Measurements from ENCODE around the gene ZSWIM2.
"Not testable (repeated sequence)": the region's sequence is repeated elsewhere in the genome, so short reads cannot be mapped to it uniquely, and the experiment has no call there.

ZSWIM2 gene, protein sequence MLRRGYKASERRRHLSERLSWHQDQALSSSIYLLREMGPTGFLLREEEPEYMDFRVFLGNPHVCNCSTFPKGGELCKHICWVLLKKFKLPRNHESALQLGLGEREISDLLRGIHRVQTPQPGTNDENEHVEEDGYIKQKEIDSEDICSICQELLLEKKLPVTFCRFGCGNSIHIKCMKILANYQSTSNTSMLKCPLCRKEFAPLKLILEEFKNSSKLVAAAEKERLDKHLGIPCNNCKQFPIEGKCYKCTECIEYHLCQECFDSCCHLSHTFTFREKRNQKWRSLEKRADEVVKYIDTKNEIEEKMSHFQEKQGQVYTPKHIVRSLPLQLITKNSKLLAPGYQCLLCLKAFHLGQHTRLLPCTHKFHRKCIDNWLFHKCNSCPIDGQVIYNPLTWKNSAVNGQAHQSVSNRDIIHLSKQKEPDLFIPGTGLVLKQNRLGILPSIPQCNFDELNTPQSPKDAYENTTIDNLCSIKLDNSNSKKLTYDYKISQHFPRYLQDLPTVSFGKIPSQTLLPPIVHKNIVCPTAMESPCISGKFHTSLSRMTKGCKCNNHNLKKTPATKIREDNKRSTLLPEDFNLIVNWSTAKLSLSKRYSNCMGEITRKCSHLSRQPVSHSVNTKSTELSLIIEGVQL

DNA sequence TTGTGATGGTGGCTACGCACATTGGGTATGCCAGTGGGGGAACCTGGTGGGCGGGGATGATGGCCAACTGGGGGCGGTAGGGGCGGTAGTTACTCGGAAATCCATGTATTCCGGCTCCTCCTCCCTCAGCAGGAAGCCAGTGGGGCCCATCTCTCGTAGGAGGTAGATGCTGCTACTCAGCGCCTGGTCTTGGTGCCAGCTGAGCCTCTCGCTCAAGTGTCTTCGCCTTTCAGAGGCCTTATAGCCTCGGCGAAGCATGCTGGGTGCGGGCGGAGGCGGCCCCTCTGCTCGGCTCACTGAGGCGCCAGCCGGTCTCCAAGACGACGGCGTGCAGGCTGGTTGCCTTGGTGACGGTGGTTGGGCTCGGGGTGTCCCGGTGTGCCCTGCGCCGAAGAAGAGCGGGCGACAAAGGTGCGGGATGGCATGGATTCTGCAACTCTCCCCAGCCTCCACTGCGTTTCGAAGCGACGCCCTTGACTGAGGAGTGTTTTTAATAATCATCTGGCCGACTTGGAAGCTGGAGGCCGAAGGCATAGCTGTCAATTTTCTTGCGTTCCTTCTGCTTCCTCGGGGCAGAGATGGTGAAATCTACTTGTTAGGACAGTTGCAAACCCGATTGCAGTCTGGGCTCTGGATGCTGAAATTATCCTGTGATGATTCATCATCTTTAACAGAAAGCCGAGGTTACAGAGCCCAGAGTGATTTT is at the start of gene ZSWIM2:
Gene ZSWIM2 (minus strand): TSS at position 298 of the 706 bp plus-strand sequence. CDS start 40 bp downstream, at position 258.
- peak in 1 of 2 donors; percentile 49 for DNase-seq

DNA sequence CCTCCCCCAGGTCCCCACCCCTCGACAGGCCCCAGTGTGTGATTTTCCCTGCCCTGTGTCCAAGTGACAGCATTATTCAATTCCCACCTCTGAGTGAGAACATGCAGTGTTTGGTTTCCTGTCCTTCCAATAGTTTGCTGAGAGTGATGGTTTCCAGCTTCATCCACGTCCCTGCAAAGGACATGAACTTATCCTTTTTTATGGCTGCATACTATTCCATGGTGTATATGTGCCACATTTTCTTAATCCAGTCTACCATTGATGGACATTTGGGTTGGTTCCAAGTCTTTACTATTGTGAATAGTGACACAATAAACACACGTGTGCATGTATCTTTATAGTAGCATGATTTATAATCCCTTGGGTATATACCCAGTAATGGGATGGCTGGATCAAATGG is 47.2 kb upstream of the ZSWIM2 start:
- not testable (repeated sequence) for DNase-seq

DNA sequence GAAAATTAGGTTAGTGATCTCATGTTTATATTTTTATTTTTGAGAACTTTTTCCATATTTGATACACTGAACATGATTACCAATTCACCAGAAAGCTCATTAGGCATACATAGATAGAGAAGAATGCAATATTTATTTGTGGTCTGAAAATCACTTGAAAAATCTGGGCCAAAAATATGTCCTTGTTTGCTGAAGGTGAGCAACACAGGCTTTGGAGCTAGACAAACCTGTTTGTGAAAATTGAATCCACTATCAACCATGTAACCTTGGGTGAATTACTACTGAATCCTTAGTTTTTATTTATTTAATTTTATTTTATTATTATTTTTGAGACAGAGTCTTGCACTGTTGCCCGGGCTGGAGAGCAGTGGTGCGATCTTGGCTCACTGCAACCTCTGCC is 46.5 kb upstream of the ZSWIM2 start:
- no peak for DNase-seq

DNA sequence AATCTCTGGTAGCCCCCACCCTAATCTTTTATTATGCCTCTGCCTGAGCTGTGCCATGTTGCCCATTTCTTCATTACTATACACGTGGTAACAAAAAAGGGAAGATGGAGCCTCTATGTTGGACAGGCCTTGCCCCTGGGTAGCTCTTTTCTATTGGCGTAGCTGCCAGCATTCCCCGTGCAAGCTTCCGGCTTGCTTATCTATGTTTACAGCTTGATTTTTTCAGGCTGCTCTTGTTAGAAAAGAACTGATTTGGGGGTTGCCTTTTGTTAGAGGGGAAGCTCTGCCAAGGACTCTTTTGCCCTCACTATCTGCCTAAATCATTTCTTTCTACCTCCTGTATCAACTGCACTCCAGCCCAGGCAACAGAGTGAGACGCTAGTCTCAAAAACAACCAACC is 45.5 kb upstream of the ZSWIM2 start:
- no peak for DNase-seq

DNA sequence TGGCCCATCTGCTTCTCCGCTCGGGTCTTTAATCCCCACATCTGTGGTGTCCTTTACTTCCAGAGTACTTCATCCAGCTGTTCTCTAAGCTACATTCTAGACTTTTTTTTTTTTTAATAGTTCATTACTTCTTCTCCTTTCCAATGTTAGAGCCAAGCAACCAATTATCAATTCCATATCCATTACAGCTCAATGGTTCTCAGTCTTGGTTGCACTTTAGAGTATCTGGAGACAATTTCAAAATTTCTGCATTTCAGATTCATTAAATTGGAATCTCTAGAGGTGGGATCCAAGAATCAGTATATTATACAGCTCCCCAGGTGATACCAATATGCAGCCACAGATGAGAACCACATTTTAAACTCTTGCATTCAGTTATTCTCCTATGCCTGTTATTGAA is 43.9 kb upstream of the ZSWIM2 start:
- DNase-seq: no peak

DNA sequence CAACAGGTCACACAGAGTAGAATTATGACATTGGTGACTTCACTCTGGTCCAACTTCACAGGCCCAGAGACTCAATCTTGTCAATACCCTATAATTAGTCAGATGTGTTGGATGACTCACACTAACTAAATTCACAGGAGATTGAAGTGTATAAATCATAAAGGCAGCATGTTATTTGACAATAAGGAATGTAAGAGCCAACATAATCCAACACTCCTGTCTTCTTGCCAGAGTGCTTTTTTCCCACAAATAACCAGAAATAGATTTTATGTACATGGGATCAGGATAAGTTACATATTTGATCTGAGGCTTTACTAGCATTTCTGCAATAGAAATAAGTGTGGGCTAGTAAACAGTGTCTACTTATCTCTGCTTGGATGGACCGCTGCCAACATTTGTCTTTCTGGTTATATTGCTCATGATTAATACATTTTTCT is 42.2 kb upstream of the ZSWIM2 start:
- no peak for DNase-seq

DNA sequence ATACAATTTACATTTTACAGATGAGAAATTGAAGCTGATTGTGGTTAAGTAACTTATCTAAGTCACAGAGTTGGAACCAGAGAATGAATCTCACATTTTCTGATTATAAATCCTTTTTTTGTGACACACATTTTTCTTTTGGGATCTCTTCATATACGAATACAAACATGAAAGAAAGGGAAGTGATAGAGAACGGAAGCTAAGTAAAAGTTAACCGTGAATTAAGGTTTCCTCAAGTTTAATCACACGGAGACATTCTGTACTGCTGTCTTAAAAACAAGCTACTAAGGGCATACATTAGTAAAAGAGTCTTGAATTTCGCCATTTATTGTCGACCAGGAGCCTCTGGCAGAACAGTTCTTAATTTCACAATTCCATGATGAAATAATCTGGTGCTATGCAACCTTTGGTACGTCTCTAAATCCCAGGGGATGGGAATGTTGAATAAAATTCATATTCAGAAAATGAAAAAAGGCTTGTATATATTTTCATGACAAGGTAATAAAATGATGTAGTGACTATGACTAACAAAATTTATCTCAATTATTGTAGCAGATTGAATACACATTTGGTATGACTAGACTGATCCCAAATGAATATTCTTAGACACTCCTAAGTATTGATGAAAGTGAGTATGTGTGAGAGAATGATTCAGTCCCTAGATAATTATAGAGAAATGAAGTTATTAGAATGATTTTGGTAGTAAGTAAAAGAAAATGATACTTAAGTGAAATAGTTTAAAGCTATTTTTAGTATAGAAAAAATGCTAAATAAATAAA is 40.3 kb upstream of the ZSWIM2 start:
- no peak for DNase-seq

DNA sequence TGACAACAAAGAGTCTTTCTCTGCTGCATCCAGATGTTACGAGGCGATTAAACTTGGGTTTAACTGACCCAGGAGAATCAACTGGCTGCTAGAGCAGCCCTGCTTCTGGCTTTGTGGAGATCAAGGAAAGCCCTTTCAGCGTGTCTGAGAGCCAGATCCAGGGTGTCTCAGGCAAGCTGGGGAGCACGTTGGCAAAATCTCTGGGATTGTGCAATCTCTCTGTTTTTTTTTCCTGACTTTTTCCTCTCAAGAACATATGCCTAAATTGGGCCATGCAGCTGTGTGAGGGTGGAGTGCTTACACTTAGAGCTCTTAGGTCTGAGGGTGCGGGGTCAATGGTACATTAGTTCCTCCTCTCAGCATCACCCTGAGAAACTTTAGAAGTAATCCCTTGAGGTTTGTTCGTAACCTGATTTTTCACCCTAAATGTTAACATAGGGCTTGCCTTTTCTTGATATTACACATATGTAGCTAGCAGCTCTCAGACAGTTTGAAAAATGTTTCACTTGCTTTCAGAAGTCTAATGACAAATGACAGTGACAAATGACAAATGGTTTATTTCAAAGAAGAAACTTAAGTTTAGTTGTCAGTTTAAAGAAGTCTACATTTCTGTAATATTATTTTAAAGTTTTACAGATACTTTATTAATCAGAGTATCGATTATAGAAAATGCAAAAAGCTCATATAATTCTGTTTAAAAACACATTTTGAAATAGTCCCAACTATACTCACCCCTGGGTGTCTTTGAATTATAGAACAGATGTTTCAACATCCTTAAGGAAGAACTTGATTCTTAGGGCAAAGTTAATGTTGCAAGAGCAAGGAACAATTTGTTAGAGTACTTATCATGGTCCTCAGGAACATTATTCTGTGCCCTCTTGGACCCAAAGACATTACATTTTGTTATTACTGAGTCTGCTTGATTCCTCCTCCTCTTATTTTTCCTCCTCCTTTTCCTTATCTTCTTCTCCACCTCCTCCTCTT is 38.4 kb upstream of the ZSWIM2 start:
- no peak for DNase-seq

DNA sequence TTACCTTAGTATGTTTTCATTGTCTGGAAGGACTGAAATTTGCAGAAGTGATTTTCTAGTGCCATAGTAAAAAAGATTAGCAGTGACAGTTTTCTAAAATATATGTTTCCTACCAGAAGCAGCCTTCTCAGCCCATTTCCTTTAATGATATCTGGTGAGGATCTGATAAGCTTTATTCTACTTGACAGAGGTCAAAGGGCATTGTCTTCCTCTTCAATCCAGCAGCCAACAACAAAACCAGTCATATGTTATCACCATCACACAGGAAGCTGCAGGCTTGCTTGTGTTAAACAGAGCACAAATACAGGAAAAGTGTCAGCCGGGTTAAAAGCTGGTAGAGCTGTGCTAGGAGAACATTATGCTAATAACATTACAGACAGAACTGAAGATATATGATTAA is 35.6 kb upstream of the ZSWIM2 start:
- no peak for DNase-seq

DNA sequence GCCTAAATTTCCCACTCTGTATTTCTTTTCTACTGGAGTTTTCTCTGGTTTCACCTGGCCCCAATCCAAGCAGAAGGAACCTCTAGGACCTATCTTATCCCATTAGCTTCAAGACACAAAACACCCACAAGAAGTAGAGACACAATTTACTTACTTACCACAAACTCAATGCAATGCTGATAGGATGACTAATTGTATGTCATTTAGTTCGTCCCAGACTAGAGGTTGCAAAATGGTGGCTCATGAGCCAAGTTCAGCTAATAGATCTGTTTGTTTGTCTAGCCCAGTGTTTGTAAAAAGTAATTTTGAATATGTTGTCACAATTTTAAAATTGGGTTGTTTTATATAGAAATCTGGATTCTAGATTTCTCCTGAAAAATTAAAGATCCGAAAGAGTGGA is 34.7 kb upstream of the ZSWIM2 start:
- no peak for DNase-seq

DNA sequence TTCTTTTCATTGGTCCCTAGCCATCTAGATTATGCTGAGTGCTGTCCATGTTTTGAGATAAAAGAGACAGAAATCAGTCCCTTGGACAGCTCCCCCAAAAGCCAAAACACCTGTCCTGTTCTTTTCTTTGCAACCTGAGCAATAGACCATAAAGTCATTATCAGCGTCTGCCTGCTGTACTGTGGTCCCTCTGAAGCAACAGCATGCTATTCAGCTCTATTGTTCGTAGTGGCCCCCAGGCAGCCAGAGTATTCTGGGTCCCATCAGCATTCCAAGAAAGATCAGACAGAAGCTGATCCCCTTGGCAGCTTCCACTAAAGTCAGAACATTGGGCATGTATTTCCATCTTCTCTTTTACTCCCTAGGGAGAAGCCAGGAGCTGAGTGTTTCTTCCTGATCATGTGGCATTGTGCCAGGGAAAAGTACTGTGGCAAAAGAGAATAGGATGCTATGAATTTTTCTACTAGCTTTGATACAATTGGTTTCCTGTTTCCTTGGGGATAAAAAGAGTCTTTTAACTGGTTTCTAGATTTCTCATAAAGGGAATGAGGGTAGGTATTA is 33.6 kb upstream of the ZSWIM2 start:
- no peak for DNase-seq

DNA sequence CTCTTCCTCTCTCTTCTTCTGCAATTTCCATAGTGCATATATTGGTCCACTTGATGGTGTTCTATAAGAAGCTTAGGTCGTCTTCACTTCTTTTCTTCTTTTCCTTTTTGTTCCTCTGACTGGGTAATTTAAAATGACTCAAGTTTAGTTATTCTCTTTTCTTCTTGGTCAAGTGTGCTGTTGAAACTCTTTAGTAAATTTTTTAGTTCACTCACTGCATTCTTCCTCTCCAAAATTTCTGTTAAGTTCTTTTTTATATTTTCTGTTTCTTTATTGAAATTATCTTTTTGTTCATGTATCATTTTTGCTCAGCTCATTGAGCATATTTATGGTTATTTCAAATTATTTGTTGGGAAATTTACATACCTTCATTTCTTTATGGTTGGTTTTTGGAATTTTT is 32.7 kb upstream of the ZSWIM2 start:
- DNase-seq: no peak

DNA sequence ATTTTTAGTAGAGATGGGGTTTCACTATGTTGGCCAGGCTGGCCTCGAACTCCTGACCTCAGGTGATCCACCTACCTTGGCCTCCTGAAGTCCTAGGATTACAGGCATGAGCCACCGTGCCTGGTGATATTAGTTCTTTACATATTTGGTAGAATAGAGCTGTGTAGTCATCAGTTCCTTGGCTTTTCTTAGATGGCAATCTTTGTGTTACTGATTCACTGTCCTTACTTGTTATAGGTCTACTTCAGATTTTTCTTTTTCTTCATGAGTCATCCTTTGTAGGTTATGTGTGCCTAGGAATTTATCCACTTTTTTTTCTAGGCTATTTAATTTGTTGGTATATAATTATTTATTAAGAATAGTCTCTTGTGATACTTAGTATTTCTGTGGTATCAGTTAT is 30.3 kb upstream of the ZSWIM2 start:
- DNase-seq: no peak

DNA sequence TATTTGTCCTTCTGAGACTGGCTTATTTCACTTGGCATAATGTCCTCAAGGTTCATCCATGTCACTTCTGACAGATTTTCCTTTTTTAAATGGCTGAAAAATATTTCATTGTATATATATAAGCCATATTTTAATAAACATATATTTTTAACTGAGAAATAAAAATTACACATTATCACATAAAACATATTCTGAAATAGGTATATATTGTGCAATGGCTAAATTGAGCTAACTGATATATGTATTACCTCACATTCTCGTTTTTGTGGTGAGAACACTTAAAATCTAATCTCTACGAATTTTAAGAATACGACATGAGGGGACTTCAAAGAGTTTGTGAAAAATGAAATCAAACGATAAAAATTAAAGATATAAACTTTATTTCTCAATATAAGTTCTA is 25.7 kb upstream of the ZSWIM2 start:
- no peak for DNase-seq

DNA sequence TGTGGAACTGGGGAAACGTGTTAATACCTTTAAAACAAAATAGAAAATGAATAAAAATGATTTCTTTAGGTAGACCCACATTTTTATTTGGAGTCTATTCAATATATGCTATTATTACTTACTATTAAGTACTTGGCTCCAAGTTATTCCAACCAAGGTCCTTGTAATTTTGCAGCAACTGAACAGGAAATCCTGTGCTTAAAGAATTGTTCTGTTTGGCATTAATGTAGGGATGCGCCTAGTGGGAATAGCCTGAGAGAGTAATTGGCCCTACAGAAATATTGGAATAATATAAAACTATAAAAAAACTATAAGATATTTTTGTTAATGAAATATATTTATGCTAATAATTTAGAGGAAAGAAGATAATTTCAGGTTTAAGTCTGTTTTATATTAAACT is 22.9 kb upstream of the ZSWIM2 start:
- no peak for DNase-seq

DNA sequence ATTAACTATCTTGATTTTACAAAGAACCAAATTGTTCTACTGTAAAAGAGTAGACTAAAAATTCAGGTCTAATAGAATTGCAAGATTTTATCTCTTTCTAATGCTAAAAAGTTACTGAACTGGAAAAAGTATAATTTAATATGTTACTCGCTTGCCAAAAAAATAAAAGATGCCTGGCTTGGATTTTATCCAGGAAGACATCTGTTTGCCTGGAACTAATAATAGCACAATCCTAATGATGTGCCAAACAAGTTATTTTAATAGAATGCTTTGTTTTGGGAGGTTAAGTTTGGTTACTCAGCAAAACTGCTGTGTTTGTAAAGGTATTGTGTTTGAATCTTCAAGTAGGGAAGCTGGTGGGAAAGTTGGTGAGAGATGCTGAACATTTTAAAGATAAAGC is 19.4 kb upstream of the ZSWIM2 start:
- no peak for DNase-seq

DNA sequence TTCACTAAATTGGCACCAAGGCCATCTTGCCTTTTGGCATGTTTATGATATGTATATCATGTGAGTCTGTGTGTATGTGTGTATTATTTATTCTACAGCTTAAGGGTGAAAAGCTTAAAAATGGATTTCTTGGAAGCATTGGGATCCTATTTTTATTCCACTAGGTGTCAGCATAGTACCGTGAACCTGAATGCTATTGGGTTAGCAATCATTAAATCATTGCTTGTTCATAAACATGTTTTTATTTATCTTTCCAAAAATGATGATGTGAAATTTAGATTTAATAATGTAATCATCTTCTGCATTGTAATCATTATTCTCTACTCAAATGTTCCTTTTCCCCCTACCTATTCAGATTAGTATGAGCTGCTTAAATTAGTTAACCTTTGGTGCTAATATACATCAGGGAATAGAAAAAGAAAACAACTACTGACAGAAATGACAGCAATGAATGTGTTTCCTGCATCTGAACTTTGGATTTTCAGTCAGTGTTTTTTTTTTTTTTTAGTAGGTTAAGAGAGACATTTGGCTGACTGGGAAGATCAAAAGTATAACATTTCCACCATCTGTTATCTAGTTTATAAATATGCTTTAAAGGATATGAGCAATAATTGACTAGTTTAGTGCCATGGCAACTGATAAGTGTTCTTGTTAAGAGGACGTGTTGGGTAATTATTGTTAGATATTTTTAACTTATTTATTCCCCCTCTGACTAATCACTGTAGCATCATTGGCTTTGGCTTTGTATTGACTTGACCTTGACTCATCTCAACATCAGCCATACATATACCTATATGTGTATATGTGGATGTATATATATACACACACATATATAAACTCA is 14.1 kb upstream of the ZSWIM2 start:
- peak in 1 of 2 donors; percentile 37 for DNase-seq

DNA sequence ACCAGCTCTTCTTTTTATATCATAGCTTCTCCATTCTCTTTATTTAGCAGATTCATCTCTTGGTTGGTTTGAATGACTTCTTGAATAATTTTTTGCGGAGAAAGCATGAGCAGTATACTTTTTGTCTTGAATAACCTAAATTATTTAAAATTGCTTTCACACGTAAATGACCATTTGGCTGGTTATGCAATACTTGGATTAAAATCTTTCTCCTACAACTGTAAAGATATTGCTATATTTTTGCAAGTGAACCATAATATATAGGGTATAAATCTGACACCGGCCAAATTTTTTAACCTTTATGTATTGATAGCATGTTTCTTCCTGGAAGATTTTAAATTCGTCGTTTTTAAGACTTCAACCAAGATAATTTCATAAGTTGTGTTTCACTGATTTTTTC is 6.2 kb upstream of the ZSWIM2 start:
- no peak for DNase-seq

DNA sequence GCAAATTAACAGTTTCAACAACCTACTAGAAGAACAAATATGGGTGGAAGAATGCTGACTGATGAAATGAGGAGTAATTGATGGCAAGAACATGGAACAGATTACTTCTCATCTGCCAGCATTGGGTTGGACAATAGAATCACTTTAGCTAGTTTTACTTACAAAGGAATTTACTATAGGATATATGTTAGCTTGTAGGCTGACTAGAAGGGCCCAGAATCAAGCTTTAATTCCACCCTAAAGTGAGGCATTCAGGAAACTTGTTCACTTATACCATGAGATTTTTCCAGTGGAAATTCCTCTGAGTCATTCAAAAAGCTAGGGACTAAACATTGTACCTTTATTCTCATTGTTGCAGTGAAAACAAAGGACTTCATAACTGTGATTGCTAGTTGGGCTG is 5.0 kb upstream of the ZSWIM2 start:
- no peak for DNase-seq

DNA sequence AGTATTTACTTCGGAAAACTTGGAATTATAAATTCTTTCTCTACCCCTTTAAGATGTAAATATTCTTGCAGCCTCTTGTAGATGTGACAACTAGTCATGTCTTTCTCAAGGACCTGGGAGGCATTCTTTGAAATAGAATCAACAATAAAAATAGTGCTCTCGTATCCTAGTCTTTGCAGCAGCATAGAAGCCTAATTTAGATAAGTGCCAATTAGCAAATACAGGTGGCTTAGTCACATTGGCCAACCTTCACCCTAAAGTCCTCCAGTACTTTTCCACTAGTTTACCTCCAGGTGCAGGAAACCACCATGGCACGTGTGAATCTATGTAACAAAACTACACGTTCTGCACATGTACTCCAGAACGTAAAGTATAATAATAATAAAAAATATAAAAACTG is 3.5 kb upstream of the ZSWIM2 start:
- DNase-seq: no peak

DNA sequence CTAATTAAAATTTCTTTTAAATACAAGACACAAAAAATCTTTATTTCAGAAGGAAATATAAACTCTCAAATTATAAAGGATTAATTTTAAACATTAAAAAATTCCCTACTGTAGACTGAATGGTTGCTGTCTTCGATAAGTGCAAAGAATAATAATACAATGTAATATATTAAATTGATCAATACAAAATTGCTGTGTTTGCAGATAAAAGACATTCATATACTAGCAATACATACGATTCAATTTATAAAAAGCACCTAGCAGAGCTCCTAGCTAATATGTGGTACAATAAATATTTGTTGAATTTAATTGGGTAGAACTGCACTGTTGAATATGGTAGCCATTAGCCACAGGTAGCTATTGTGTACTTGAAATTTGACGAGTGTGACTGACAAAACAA is 6.6 kb downstream of the ZSWIM2 start:
- no peak for DNase-seq

Measured in hippocampal formation (tissue), 2 donors.